ENCODE measurements around the gene KRTAP17-1.
A peak's percentile ranks its signal among the peaks of the same experiment; 100 is the strongest.

The KRTAP17-1 gene

DNA sequence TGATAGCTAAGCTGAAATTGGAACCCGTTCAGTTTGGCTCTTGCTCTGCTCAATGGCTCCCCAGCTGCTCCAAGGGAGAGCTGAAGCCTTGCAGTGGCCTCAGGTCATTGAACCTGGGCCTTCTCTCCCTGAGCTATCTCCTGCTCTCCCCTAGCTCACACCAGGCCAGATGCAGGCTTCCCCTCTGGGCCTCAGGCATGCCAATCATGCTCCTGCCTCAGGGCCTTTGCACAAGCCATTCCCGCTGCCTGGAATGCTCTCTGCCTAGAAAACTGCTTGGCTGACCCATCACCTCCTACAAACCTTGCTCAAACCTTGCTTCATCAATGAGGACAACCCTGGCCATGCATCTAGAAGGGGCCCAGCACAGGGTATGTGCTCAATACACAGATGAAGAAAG is 16.7 kb upstream of the KRTAP17-1 start:
- no peak for DNase-seq

DNA sequence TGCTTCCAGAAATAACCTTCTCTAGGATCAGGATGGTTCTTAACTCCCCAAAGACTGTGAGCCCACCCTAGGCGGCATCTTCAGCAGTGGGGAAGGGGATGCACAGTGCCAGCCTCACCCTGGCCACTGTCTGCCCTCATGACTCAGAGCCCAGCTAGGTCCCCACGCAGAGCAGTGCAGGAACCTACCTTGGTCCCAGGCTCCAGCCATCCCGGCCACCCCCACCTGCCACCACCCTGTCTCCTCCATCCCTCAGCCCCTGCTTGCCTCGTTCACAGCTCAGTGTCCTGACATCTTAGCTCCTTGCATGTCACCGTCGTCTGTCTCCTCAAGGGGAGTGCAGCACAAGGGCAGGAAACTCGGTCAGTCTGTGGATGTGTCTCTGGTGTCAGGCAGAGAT is 16.1 kb upstream of the KRTAP17-1 start:
- no peak for DNase-seq

DNA sequence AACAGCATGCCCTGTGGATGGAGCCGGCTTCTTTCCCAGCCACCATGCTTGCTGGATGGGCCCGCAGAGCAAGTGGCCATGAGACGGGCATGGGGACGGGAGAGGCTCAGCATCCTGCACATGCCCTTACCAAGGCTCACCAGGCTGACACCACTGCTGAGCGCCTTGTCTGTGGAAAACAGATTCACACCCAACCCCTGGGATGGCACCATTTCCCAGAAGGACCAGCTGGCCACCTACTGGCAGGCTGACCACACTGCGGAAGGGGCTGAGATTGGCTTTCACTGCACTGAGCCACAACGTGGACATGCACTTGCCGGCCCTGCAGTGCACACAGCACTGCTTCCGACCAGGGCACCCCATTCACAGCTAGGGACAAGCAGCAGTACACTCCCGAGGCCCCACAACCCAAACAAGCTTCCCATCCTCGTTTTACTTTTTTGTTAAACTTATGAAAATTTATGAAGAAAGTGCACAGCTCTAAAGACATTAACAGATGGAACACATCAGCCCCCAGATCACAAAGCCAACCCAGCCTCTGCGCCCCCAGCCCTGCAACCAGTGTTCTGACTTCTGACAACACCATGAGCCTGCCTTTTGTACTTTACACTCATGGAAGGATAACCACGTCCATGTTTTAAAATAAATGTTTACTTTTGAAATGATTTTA is 13.9 kb upstream of the KRTAP17-1 start:
- peak; percentile 51 to 65 for DNase-seq

DNA sequence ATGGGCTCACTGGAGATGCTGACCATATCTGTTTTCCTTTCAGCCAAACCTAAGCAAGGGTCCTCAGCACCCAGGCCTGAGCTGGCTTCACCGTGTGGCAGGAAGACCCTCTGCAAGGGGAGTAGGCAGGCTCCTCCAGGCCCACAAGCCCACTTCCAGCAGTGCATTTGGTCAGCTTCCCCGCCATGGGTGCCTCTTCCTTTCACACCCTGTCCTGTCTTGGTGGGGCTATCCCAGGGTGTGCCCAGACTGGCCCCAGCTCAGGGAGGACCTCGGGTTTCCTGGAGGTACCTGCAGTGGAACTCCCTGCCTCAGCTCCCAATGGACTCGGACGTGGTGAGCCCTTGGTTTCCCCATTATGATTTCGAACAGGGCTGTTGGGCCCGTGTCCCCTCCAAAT is 12.7 kb upstream of the KRTAP17-1 start:
- DNase-seq: no peak

DNA sequence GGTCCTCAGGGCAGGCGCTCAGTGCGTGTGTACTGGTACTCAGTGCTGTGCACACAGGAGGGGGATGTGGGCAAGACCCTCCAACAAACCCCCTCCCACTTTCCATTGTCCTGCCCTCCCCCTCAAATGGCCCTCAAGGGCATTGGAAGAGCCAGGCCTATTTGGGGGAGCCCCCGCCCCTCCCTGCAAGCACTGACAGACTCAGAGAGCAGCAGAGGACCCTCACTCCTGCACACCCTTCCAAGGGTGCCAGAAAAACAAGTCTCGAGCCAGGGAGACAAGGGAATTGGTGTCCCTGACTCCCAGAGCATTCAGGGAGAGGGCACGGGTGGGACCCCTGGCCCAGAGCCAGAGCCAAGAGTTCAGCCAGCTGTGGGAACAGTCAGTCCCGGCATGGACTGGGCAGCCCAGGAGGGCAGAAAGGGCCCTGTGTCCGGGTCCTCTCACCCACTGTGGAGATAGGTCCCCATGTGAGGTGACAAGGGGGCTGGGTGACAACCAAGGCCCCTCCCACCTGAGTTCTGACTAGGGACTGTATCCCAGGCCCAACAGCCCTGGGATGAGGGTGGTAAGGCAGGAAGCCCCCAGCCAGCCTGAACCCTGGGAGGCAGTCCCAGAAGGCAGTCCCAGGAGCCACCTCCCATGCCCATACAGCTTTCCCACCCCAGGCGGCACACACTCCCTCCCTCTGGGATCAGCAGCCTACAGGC is 12.1 kb upstream of the KRTAP17-1 start:
- DNase-seq: no peak

DNA sequence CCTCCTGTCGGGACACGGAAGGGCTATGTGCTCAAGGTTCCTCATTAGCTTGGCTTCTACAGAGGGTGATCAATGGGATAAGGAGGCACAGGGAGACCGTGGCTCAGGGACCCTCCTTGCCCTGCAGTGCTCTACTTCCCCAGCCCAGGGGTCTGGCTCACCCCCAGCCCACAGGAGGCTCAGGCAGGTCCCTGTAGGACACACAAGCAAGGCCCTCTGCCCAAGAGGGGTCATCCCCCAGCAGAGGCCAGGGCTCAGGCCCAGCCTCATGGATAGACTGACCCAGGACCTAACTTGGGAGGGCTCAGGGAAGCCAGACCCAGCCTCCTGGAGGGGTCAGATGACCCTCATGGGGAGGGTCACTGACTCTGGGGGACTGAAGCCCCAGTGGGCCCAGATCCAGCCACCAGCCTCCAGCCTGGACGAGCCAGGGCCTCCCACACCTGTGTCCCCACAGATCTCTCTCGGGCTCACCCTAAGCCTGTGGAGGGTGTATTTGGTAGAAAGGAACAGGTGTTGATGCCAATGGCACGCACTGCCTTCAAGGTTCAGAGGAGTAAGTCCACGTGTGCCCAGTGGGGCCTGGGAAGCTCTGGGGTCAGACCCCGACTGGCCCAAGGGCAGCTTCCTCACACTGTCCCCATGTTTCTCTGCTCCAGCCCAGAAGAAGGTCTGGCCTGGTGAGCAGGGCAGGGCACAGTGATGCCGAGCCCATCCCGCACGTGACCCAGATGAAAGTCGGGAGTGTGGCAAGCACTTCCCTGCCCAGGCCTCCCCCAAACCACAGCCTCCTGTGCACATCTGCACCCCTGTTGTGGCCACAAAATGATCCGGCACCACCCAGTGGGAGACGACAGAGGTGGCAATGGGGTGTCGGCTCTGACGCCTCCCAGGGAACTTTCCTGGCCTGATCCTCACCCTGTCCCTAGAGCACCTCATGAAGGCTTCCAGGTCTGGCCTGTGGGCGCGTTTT is 10.9 kb upstream of the KRTAP17-1 start:
- no peak for DNase-seq

- DNase-seq: no peak
Observed at GRCh38 chr17:41325611-41326010, 10.1 kb upstream of the KRTAP17-1 start.

DNA sequence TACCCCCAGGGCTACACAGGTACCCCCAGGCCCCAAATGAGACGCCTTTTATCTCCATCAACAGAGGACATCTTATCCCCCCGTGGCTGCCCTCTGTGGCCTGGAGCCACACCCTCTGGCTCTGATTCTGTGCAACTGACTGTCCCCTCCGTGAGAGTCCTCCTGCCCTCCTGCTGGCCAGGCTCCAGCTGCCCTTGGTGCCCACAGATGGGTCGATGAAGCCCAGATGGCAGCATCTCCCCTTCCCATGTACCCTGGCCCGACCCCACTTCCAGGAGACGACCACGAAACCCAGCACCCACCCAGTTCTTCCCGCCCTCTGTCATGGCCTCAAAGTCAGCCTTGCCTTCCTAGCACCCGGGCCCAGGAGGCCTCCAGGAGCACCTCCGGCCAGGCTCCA is 9.6 kb upstream of the KRTAP17-1 start:
- no peak for DNase-seq

DNA sequence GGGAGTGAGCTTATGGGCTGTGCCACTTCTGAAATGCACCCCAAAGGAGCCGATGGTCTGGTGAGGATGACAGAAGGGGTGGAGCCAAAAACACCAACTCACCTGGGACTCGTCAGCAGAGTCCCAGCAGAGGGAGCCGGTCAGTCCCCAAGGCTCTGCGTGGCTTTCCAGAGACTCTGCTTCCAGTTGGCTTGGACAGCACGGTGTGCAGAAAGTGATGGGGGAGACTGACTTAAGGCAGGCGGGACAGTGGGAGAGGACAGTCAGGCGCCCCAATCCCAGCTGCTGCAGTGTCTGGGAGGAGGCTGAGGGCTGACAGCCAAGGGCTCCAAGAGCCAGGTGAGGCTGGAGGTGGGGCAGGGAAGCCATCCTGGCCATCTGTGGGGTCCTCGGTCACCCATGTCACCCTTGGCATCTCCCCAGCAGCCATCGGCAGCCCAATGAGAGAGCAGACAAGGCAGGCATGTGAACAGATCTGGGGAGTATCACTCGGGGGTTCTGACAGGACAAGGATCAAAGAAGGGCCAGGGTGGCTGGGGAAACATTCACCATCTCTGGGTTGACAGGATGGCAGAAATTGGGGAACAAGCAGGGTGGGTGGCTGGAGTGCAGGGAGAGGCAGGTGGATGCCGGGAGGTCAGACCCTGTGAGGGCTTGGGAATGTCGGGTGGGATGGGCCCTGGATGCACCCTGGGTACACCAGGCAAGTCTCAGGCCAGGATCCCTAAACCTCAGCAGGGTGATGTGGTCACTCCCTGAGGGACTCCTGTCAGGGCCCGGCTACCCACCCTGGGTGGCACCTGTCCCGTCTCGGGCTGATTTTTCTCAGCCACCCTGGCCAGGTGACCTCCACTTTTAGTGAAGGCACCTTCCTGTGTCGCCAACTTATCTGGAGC is 8.9 kb upstream of the KRTAP17-1 start:
- DNase-seq: no peak

- DNase-seq: no peak
Observed at GRCh38 chr17:41322903-41323895, 7.7 kb upstream of the KRTAP17-1 start.

DNA sequence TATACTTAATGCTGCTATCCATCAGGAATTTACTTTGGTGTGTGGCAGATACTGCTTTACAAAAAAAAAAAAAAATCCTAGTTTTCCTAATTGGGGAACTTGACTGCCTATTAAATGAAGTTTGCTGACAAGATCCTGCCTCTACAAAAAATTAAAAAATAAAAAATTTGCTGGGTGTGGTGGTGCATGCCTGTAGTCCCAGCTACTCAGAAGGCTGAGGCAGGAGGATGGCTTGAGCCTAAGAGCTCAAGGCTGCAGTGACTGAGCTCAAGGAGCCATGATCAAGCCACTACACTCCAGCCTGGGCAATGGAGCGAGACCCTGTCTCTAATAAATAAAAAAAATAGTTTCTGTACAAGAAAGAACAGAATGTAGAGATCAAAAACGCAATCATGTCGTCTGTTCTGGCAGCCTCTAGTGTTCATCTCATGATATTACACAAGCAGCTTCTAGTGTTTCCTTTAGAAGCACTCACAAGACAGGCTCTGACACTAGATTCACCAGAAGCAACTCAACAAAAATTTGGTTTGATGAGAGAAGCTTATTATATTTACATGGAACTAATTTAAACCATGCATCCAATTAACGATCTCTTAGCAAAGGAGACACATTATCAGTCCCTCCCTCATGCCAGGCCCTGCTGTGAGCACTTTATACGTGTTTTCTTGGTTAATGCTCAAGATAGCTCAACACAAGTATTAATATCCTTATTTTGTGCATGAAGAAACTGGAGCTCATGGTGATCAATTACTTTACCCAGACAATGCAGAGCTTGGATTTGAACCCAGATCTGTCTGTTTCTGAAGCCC is 6.8 kb upstream of the KRTAP17-1 start:
- peak; percentile 29 to 45 for DNase-seq

- peak; percentile 35 to 50 for DNase-seq
Observed at GRCh38 chr17:41318231-41318630, 2.7 kb upstream of the KRTAP17-1 start.

- DNase-seq: no peak
Observed at GRCh38 chr17:41315814-41316445, 420 bp upstream of the KRTAP17-1 start.

- DNase-seq: no peak
Observed at GRCh38 chr17:41311111-41311510, 4.4 kb downstream of the KRTAP17-1 start.

DNA sequence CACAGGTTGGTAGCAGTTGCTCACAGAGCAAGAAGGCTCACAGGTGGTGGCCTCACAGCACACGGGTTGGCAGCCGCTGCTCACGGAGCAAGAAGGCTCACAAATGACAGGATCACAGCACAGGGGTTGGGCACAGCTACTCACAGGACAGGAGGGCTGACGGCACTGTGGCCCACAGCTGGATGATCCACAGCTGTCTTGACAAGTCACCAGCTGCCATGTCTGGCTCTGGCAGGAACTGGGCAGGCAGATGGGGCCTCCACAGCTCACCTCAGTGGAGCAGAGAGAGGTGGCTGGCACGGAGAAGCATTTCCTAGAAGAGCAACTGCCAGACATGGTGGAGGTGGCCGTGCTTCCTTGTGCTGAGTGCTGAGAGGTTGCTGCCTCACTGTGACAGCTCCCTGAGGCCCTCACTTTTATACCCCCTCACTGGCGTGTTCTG is 6.6 kb downstream of the KRTAP17-1 start, which contains the start of gene KRTAP16-1:
TSS of gene KRTAP16-1 (minus strand) at position 392 of the 442 bp plus-strand sequence. CDS start at position 336, 56 bp downstream.
- no peak for DNase-seq

DNA sequence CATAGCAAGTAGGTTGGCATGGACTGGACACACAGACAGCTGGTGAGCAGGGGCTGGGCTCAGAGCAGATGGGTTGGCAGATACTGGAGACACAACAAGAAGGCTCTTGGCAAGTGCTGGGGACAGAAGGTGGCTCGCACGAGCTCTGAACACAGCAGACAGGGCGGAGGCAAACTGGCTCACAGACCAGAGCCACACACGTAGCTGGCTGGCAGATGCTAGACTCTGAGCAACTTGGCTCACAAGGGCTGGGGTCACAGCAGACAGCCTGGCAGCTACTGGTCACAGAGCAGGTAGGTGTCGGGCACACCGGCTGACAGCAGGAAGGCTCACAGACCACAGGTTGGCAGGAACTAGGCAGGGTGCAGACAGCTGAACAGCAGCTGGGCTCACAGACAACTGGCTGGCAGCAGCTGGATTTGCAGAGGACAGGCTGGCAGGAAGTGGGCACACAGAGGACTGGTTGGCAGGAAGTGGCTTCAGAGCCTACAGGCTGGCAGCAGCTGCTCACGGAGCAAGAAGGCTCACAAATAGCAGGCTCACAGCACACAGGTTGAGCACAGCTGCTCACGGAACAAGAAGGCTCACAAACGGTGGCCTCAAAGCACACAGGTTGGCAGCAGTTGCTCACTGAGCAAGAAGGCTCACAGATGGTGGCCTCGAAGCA is 7.1 kb downstream of the KRTAP17-1 start:
- no peak for DNase-seq

DNA sequence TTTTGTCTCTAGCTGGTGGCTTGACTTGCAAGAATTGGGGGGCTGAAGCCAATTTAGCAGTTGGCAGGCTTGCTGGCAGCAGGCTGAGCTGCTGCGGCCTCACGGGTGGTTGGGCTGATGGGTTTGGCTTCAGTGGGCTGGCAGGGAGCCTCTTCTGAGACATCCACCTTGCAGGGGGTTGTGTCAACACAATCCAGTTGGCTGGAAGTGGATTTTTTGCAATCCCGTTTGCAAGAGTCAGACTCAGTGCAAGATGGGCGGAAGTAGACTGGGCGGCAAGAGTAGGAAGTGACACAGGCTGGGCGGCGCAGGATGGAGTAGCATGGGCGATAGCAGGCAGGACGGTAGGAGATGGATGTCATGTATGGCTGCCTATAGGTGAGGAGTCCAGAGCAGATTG is 7.9 kb downstream of the KRTAP17-1 start:
- DNase-seq: peak; percentile 37 to 45

- no peak for DNase-seq
Observed at GRCh38 chr17:41304091-41304490, 11.4 kb downstream of the KRTAP17-1 start.

- DNase-seq: no peak
Observed at GRCh38 chr17:41302981-41303380, 12.5 kb downstream of the KRTAP17-1 start.
